OCI-LY1 (cell line): ENCODE data around the gene SEC11A.
"Not testable (repeated sequence)": the region's sequence is repeated elsewhere in the genome, so short reads cannot be mapped to it uniquely, and the experiment has no call there.

Source experiments
- H2AFZ ChIP-seq: fragments of 200-600 bp; sonication (generic), shearing (Covaris generic); 2 replicates; pipeline ENCODE4 v1.6.0; 2014; ENCODE audit warnings: antibody characterized with exemption, mild to moderate bottlenecking, low read length
- H3F3A ChIP-seq: fragments of 200-600 bp; sonication (generic), shearing (Covaris generic); 2 replicates; pipeline ENCODE4 v1.6.0; 2014; ENCODE audit warnings: mild to moderate bottlenecking, antibody characterized with exemption, low read length, moderate library complexity; ENCODE audit not compliant: insufficient read depth
- H3K27ac ChIP-seq: fragments of 200-600 bp; sonication (generic); 2 replicates; pipeline ENCODE4 v1.5.1; 2014; ENCODE audit warnings: low read length, mixed run types, mild to moderate bottlenecking, low read depth; ENCODE audit not compliant: poor library complexity, severe bottlenecking
- H3K27me3 ChIP-seq: fragments of 200-600 bp; sonication (generic); 2 replicates; pipeline ENCODE4 v1.6.0; 2014; ENCODE audit warnings: antibody characterized with exemption, mild to moderate bottlenecking, low read length, moderate library complexity; ENCODE audit not compliant: insufficient read depth
- H3K36me3 ChIP-seq: fragments of 200-600 bp; sonication (generic); 2 replicates; pipeline ENCODE4 v1.6.1; 2014; ENCODE audit warnings: mild to moderate bottlenecking, antibody characterized with exemption, low read length, moderate library complexity, mixed read lengths; ENCODE audit not compliant: insufficient read depth
- H3K4me1 ChIP-seq: fragments of 200-600 bp; sonication (generic); 2 replicates; pipeline ENCODE4 v1.5.1; 2014; ENCODE audit warnings: mild to moderate bottlenecking, low read length, moderate library complexity; ENCODE audit not compliant: insufficient read depth, severe bottlenecking
- H3K4me2 ChIP-seq: fragments of 200-600 bp; sonication (generic), shearing (Covaris generic); 2 replicates; pipeline ENCODE4 v1.6.1; 2014; ENCODE audit warnings: low read length
- H3K4me3 ChIP-seq: fragments of 200-600 bp; sonication (generic); 2 replicates; pipeline ENCODE4 v1.5.1; 2014; ENCODE audit warnings: low read length, low read depth, mild to moderate bottlenecking, mixed read lengths; ENCODE audit not compliant: poor library complexity, severe bottlenecking
- H3K79me2 ChIP-seq: fragments of 200-600 bp; shearing (Covaris generic); 2 replicates; pipeline ENCODE4 v1.6.1; 2016; ENCODE audit warnings: mixed run types, low read length, mixed read lengths; ENCODE audit not compliant: insufficient read depth
- H3K9ac ChIP-seq: fragments of 200-600 bp; sonication (generic), shearing (Covaris generic); 2 replicates; pipeline ENCODE4 v1.6.1; 2014; ENCODE audit warnings: mild to moderate bottlenecking, low read length, mixed read lengths
- H3K9me2 ChIP-seq: fragments of 200-600 bp; sonication (generic), shearing (Covaris generic); 2 replicates; pipeline ENCODE4 v1.6.1; 2014; ENCODE audit warnings: low read depth, mild to moderate bottlenecking, low read length, mixed read lengths
- H3K9me3 ChIP-seq: fragments of 200-600 bp; shearing (Covaris generic); 2 replicates; pipeline ENCODE4 v1.6.1; 2014; ENCODE audit warnings: low read length, mixed read lengths
- H4K20me1 ChIP-seq: fragments of 200-600 bp; sonication (generic), shearing (Covaris generic); 2 replicates; pipeline ENCODE4 v1.6.0; 2016; ENCODE audit warnings: mild to moderate bottlenecking, low read length; ENCODE audit not compliant: insufficient read depth
- EZH2 ChIP-seq: fragments of 200-600 bp; sonication (generic), shearing (Covaris generic); IDR thresholded peaks from 2 replicates; pipeline ENCODE4 v1.8.0; 2017; ENCODE audit warnings: borderline replicate concordance, mixed run types, mild to moderate bottlenecking, antibody characterized with exemption, low read length, moderate library complexity, mixed read lengths
- TF ChIP-seq, protein P1 (sequence below): fragments of 200-600 bp; sonication (generic), shearing (Covaris generic); IDR thresholded peaks from 2 replicates; pipeline ENCODE4 v1.5.1; 2017; ENCODE audit warnings: mild to moderate bottlenecking, antibody characterized with exemption, low read length, moderate library complexity, mixed read lengths

Gene SEC11A

DNA sequence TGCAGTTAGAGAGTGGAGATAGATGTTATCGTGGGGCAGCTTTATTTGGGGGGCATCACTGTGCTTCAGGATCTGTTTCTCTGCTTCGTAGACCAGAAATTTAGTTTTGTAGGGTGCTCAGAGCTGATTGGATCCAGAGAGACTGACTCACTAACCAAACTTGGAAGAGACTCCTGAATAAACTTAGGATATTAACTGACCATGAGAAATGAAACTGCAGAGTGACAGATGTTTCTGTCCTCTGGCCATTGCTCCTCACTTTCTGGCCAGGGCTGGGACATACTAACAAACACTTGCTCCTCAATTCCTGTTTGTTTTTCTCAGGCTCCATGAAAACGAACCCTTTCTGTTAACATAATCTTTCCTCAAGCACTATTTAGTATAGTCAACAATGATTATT, 36.8 kb upstream of the SEC11A start:
- no peak overlapping the region for H2AFZ ChIP-seq
- no peak for TF ChIP-seq EZH2
- no peaks in the 10 kb centered on the region for H3F3A ChIP-seq
- no peaks in the 10 kb centered on the region for H3K27me3 ChIP-seq
- H3K9me3 ChIP-seq, result no peaks in the 10 kb centered on the region
- no peak overlapping the region for H3K27ac ChIP-seq
- peaks cover 88% of the 10 kb centered on the region for H3K79me2 ChIP-seq
- H3K4me2 ChIP-seq, result no peak overlapping the region
- peaks cover 6% of the 10 kb centered on the region; the same call in 1 of the 2 replicates for H3K36me3 ChIP-seq
- H3K9me2 ChIP-seq, result no peaks in the 10 kb centered on the region
- H3K9ac ChIP-seq, result no peak overlapping the region
- H4K20me1 ChIP-seq, result no peaks in the 10 kb centered on the region
- H3K4me1 ChIP-seq, result peaks cover 25% of the 10 kb centered on the region
- H3K4me3 ChIP-seq, result no peak overlapping the region

DNA sequence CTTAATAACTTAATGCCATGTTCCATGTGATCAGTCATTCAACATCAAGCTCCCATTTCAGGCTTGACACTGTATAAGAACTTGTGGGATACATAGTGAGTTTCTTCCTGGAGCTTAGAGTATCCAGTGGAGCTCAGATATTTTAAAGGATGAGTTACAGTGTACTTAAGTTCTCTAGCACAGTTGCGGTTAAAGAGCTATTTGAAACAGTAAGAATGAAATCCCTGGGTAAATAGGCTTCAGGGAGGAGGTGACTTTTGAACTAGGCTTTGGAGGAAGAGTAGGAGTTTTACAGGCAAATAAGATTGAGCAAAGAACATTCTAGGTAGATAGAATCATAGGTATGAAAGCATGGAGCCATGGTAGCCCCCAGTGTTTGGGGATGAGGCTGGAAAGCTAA, 36.3 kb upstream of the SEC11A start:
- no peak overlapping the region for H3K9ac ChIP-seq
- H3K4me3 ChIP-seq, result no peak overlapping the region
- no peak overlapping the region for H2AFZ ChIP-seq
- no peaks in the 10 kb centered on the region for H3K27me3 ChIP-seq
- peaks cover 6% of the 10 kb centered on the region; the same call in 1 of the 2 replicates for H3K36me3 ChIP-seq
- no peaks in the 10 kb centered on the region for H3K9me2 ChIP-seq
- H3K27ac ChIP-seq, result no peak overlapping the region
- no peaks in the 10 kb centered on the region for H3F3A ChIP-seq
- H4K20me1 ChIP-seq, result no peaks in the 10 kb centered on the region
- peaks cover 83% of the 10 kb centered on the region for H3K79me2 ChIP-seq
- no peak for TF ChIP-seq EZH2
- TF ChIP-seq, protein P1, sequence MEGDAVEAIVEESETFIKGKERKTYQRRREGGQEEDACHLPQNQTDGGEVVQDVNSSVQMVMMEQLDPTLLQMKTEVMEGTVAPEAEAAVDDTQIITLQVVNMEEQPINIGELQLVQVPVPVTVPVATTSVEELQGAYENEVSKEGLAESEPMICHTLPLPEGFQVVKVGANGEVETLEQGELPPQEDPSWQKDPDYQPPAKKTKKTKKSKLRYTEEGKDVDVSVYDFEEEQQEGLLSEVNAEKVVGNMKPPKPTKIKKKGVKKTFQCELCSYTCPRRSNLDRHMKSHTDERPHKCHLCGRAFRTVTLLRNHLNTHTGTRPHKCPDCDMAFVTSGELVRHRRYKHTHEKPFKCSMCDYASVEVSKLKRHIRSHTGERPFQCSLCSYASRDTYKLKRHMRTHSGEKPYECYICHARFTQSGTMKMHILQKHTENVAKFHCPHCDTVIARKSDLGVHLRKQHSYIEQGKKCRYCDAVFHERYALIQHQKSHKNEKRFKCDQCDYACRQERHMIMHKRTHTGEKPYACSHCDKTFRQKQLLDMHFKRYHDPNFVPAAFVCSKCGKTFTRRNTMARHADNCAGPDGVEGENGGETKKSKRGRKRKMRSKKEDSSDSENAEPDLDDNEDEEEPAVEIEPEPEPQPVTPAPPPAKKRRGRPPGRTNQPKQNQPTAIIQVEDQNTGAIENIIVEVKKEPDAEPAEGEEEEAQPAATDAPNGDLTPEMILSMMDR, result no peak
- no peaks in the 10 kb centered on the region for H3K9me3 ChIP-seq
- H3K4me2 ChIP-seq, result no peak overlapping the region
- H3K4me1 ChIP-seq, result peaks cover 30% of the 10 kb centered on the region

- Histone ChIP-seq H3K79me2 (peaks cover 79% of the 10 kb centered on the region), H3K4me1 (peaks cover 34% of the 10 kb centered on the region)
- not testable (repeated sequence) for H3K4me2 ChIP-seq, H3K4me3 ChIP-seq, H3K27me3 ChIP-seq, H3K27ac ChIP-seq, H3K9me3 ChIP-seq, H3K9me2 ChIP-seq, H3K36me3 ChIP-seq, H2AFZ ChIP-seq, H4K20me1 ChIP-seq, H3K9ac ChIP-seq, H3F3A ChIP-seq
Observed at GRCh38 chr15:84751721-84752120, 35.8 kb upstream of the SEC11A start.

- Histone ChIP-seq H4K20me1 (no peaks in the 10 kb centered on the region), H3K27ac (peak overlapping the region; percentile 70), H3K9me3 (no peaks in the 10 kb centered on the region), H3K4me1 (peaks cover 34% of the 10 kb centered on the region), H2AFZ (no peak overlapping the region), H3K4me3 (peak overlapping the region; percentile 77), H3K36me3 (peaks cover 6% of the 10 kb centered on the region; the same call in 1 of the 2 replicates), H3K9ac (peak overlapping the region; percentile 27), H3K4me2 (peak overlapping the region; percentile 91), H3K27me3 (no peaks in the 10 kb centered on the region), H3K9me2 (no peaks in the 10 kb centered on the region), H3F3A (no peaks in the 10 kb centered on the region), H3K79me2 (peaks cover 68% of the 10 kb centered on the region)
- TF ChIP-seq, protein P1, result no peak
- TF ChIP-seq EZH2, result no peak
Observed at GRCh38 chr15:84750583-84751092, 34.7 kb upstream of the SEC11A start.
